Suprapubic skin (tissue), 4 donors: Measurements from ENCODE around the gene C3orf85.

Experiments
- CTCF ChIP-seq, 2 donors: fragments of 200-600 bp in 1 of 2; fragments of 450-650 bp in 1 of 2; sonication (generic) in 1 of 2; IDR thresholded peaks; one replicate each; pipeline ENCODE4 v1.5.1; 2016 to 2019; ENCODE audit warnings: antibody characterized with exemption in 2 of 2, mild to moderate bottlenecking in 1 of 2, moderate library complexity in 1 of 2
- EP300 ChIP-seq: sonication (generic); formaldehyde crosslinking; IDR thresholded peaks from one replicate; pipeline ENCODE4 v1.6.1; 2017; ENCODE audit warnings: antibody characterized with exemption
- POLR2A ChIP-seq, 2 donors: fragments of 450-650 bp; IDR thresholded peaks; one replicate each; pipeline ENCODE4 v1.6.1; 2017; ENCODE audit warnings: antibody characterized with exemption in 2 of 2, mild to moderate bottlenecking in 2 of 2, moderate library complexity in 2 of 2
- POLR2AphosphoS5 ChIP-seq, 3 donors: sonication (generic); formaldehyde crosslinking; IDR thresholded peaks; one replicate each; pipeline ENCODE4 v1.6.1; 2017; ENCODE audit warnings: antibody characterized with exemption in 3 of 3

- no peak for TF ChIP-seq POLR2AphosphoS5 (IDR thresholded peaks at IDR 0.05)
- no peak for TF ChIP-seq CTCF (IDR thresholded peaks at IDR 0.05)
- no peak for TF ChIP-seq POLR2A (IDR thresholded peaks at IDR 0.05)
- TF ChIP-seq EP300 = no peak
Observed at GRCh38 chr3:109114746-109115145, 21.8 kb upstream of the C3orf85 start.
